H1 (cell line): ENCODE results near the gene CRYBB1. TPM values are rescaled to one million over a fixed set of nuclear protein-coding genes. Genes with fewer than 3 reads are reported as not detected.
A peak's percentile ranks its signal among the peaks of the same experiment; 100 is the strongest.

Source experiments
- CTCF ChIA-PET: fragments of 300-600 bp; sonication (Branson Sonifier 250); formaldehyde crosslinking; loops from one replicate; lab custom pipeline; 2021; ENCODE audit not compliant: partially characterized antibody; lab: Charles Lee
- POLR2A ChIA-PET: fragments of 300-600 bp; sonication (Branson Sonifier 250); formaldehyde crosslinking; loops from one replicate; lab custom pipeline; 2021; ENCODE audit warnings: inconsistent platforms; ENCODE audit not compliant: partially characterized antibody; lab: Charles Lee
- DNase-seq, 2 experiments: peaks; one replicate each; pipeline versions ENCODE4 v3.0.0 to v3.0.0-alpha.2; 2010 to 2022; ENCODE audit warnings: low spot score in 2 of 2, low read depth in 1 of 2, mixed read lengths in 1 of 2
- FAIRE-seq: peaks from 2 replicates; lab custom pipeline; 2011; peaks lifted over from hg19 to GRCh38; lab: Jason Lieb, UNC
- H2AFZ ChIP-seq: 2 replicates; pipeline ENCODE4 v1.8.1; 2012; ENCODE audit warnings: low read length, inconsistent platforms
- H2AK5ac ChIP-seq: 2 replicates; pipeline ENCODE4 v1.6.1; 2013; ENCODE audit warnings: low read depth, low read length
- H2BK120ac ChIP-seq: replicated peaks from 2 replicates; pipeline ENCODE3; 2013; ENCODE audit warnings: low read depth, low read length, inconsistent platforms
- H2BK12ac ChIP-seq: 2 replicates; pipeline ENCODE4 v1.6.1; 2013; ENCODE audit warnings: low read depth, low read length
- H2BK15ac ChIP-seq: 2 replicates; pipeline ENCODE4 v1.6.1; 2013; ENCODE audit warnings: low read length
- H2BK20ac ChIP-seq: 2 replicates; pipeline ENCODE4 v1.6.1; 2013; ENCODE audit warnings: low read length
- H2BK5ac ChIP-seq: 2 replicates; pipeline ENCODE4 v1.6.1; 2013; ENCODE audit warnings: low read depth, low read length
- H3K14ac ChIP-seq: 2 replicates; pipeline ENCODE4 v1.6.1; 2013; ENCODE audit warnings: inconsistent platforms; ENCODE audit not compliant: insufficient read length
- H3K18ac ChIP-seq: 2 replicates; pipeline ENCODE4 v1.6.1; 2013; ENCODE audit warnings: low read length; ENCODE audit errors: extremely low read depth
- H3K23ac ChIP-seq: 2 replicates; pipeline ENCODE4 v1.6.1; 2013; ENCODE audit warnings: inconsistent platforms; ENCODE audit not compliant: insufficient read length
- H3K23me2 ChIP-seq: 2 replicates; pipeline ENCODE4 v1.6.1; 2013; ENCODE audit warnings: low read depth, low read length
- H3K27ac ChIP-seq: 2 replicates; pipeline ENCODE4 v1.6.1; 2011; ENCODE audit warnings: low read depth, low read length, inconsistent platforms
- H3K27me3 ChIP-seq, 4 experiments: replicated peaks in 1 of 4; 1 replicate in 1 of 4; 2 replicates in 3 of 4; pipeline versions ENCODE4 v1.6.1 to v1.8.1; 2011 to 2013; ENCODE audit warnings: low read length in 3 of 4, mild to moderate bottlenecking in 3 of 4, inconsistent platforms in 2 of 4, mixed read lengths in 2 of 4, moderate library complexity in 1 of 4; ENCODE audit not compliant: control insufficient read depth in 3 of 4, insufficient read depth in 3 of 4; ENCODE audit errors: extremely low read depth in 1 of 4
- H3K36me3 ChIP-seq, 4 experiments: 2 replicates each; pipeline versions ENCODE4 v1.6.1 to v1.8.1; 2011 to 2013; ENCODE audit warnings: mild to moderate bottlenecking in 4 of 4, low read length in 3 of 4, moderate library complexity in 2 of 4, control low read depth in 1 of 4, inconsistent platforms in 1 of 4; ENCODE audit not compliant: insufficient read depth in 4 of 4, control insufficient read depth in 2 of 4
- H3K4ac ChIP-seq: replicated peaks from 2 replicates; pipeline ENCODE3; 2013; ENCODE audit warnings: low read length, low read depth, mixed read lengths, inconsistent platforms; ENCODE audit not compliant: insufficient read length
- H3K4me1 ChIP-seq, 4 experiments: replicated peaks in 1 of 4; 1 replicate in 1 of 4; 2 replicates in 3 of 4; pipeline versions ENCODE4 v1.6.1 to v1.8.1; 2011 to 2013; ENCODE audit warnings: low read length in 3 of 4, inconsistent platforms in 2 of 4, mixed read lengths in 1 of 4; ENCODE audit not compliant: insufficient read depth in 4 of 4, control insufficient read depth in 3 of 4
- H3K4me2 ChIP-seq, 2 experiments: 2 replicates each; pipeline versions ENCODE4 v1.6.1 to v1.8.1; 2011 to 2013; ENCODE audit warnings: low read depth in 2 of 2, low read length in 2 of 2, control low read depth in 1 of 2, inconsistent platforms in 1 of 2, mild to moderate bottlenecking in 1 of 2; ENCODE audit not compliant: insufficient read depth in 1 of 2
- H3K4me3 ChIP-seq, 4 experiments: fragments of 200-600, 300-600 bp in 1 of 4; sonication (generic), shearing (Covaris generic), sonication (Bioruptor Twin) in 1 of 4; 2 replicates each; pipeline versions ENCODE4 v1.5.1 to v1.8.1; 2011 to 2016; ENCODE audit warnings: low read length in 4 of 4, low read depth in 3 of 4, control low read depth in 2 of 4, inconsistent platforms in 2 of 4, mild to moderate bottlenecking in 2 of 4, mixed read lengths in 1 of 4, moderate library complexity in 1 of 4; ENCODE audit not compliant: insufficient read depth in 2 of 4; ENCODE audit errors: extremely low read depth in 1 of 4
- H3K56ac ChIP-seq: replicated peaks from 2 replicates; pipeline ENCODE3; 2013; ENCODE audit warnings: low read depth, mild to moderate bottlenecking, mixed read lengths, low read length, inconsistent platforms; ENCODE audit not compliant: insufficient read length
- H3K79me1 ChIP-seq: 2 replicates; pipeline ENCODE4 v1.6.1; 2013; ENCODE audit warnings: low read depth, low read length, control low read depth
- H3K79me2 ChIP-seq, 2 experiments: 2 replicates each; pipeline versions ENCODE4 v1.6.1 to v1.8.1; 2012 to 2013; ENCODE audit warnings: low read length in 2 of 2, mild to moderate bottlenecking in 2 of 2, inconsistent platforms in 1 of 2; ENCODE audit not compliant: insufficient read depth in 2 of 2, control insufficient read depth in 1 of 2
- H3K9ac ChIP-seq, 4 experiments: replicated peaks in 1 of 4; 1 replicate in 1 of 4; 2 replicates in 3 of 4; pipeline versions ENCODE4 v1.6.1 to v1.8.1; 2011 to 2013; ENCODE audit warnings: low read depth in 3 of 4, low read length in 3 of 4, control low read depth in 2 of 4, mild to moderate bottlenecking in 2 of 4, moderate library complexity in 2 of 4, inconsistent platforms in 1 of 4; ENCODE audit errors: extremely low read depth in 1 of 4
- H3K9me3 ChIP-seq, 2 experiments: 2 replicates each; pipeline versions ENCODE4 v1.6.1 to v1.8.1; 2012 to 2013; ENCODE audit warnings: mild to moderate bottlenecking in 2 of 2, moderate library complexity in 2 of 2, control low read depth in 1 of 2, inconsistent platforms in 1 of 2, low read depth in 1 of 2, low read length in 1 of 2, mixed read lengths in 1 of 2; ENCODE audit not compliant: insufficient read depth in 2 of 2
- H4K20me1 ChIP-seq, 2 experiments: replicated peaks in 1 of 2; 2 replicates each; pipeline versions ENCODE3 to v1.8.1; 2011 to 2013; ENCODE audit warnings: inconsistent platforms in 2 of 2, low read length in 2 of 2, mild to moderate bottlenecking in 1 of 2; ENCODE audit not compliant: insufficient read depth in 2 of 2, control insufficient read depth in 1 of 2
- H4K5ac ChIP-seq: 2 replicates; pipeline ENCODE4 v1.6.1; 2013; ENCODE audit warnings: low read length, low read depth, mixed read lengths, inconsistent platforms; ENCODE audit not compliant: insufficient read length
- H4K8ac ChIP-seq: 2 replicates; pipeline ENCODE4 v1.8.0; 2013; ENCODE audit warnings: mild to moderate bottlenecking, moderate library complexity, low read length, inconsistent platforms; ENCODE audit not compliant: insufficient read depth; ENCODE audit errors: extremely low read depth
- H4K91ac ChIP-seq: replicated peaks from 2 replicates; pipeline ENCODE3; 2013; ENCODE audit warnings: low read length, mixed read lengths, inconsistent platforms; ENCODE audit not compliant: insufficient read length
- KDM1A ChIP-seq: fragments of 200-600, 300-600 bp; sonication (generic); IDR thresholded peaks from 2 replicates; pipeline ENCODE4 v1.7.1; 2016; ENCODE audit warnings: mild to moderate bottlenecking, low read length, borderline replicate concordance
- WGBS, 2 experiments: shearing (Covaris generic) in 1 of 2; methylation state at CpG; one replicate each; pipeline versions ENCODE4 v1.1.6 to v1.1.7; 2013 to 2015; ENCODE audit warnings: low lambda C conversion rate in 2 of 2, mixed read lengths in 2 of 2, inconsistent platforms in 1 of 2, low coverage in 1 of 2, missing lambda C conversion rate in 1 of 2; ENCODE audit not compliant: insufficient replicate concordance in 2 of 2, insufficient coverage in 1 of 2, insufficient read length in 1 of 2; ENCODE audit errors: extremely low coverage in 1 of 2, missing lambda C conversion rate in 1 of 2; 5-methylcytosine and 5-hydroxymethylcytosine counted together
- polyA plus RNA-seq, 7 experiments: library from polyadenylated mRNA; depleted of rRNA in 3 of 7; stranded (reverse) in 5 of 7; unstranded in 2 of 7; fragments of >200 nt in 5 of 7; fragments of 200-250 nt in 2 of 7; gene quantifications; 1 replicate in 5 of 7; 2 replicates in 1 of 7; 4 replicates in 1 of 7; pipeline versions ENCODE4 v1.2.1 to v1.2.3, GENCODE V29; 2011 to 2013; ENCODE audit warnings: missing spikeins in 2 of 7, mixed read lengths in 2 of 7
- total RNA-seq: library from RNA; stranded (reverse); fragmentation: NEBNext Ultra II Directional; extraction: Animal tissue kit (Norgen Biotek cat#: 25700); gene quantifications from 2 replicates; pipeline ENCODE4 v1.2.1, GENCODE V29; 2021
- TF ChIP-seq, protein P1 (sequence below): IDR thresholded peaks from 2 replicates; pipeline ENCODE4 v1.6.1; 2012; ENCODE audit warnings: low read length, inconsistent platforms

CRYBB1 gene
- total and polyA plus RNA-seq, 2 of the 8 experiments (the other 6 are each of a cell fraction or from before 2014, with no cell fraction given), result 1.7 to 6.0 TPM

DNA sequence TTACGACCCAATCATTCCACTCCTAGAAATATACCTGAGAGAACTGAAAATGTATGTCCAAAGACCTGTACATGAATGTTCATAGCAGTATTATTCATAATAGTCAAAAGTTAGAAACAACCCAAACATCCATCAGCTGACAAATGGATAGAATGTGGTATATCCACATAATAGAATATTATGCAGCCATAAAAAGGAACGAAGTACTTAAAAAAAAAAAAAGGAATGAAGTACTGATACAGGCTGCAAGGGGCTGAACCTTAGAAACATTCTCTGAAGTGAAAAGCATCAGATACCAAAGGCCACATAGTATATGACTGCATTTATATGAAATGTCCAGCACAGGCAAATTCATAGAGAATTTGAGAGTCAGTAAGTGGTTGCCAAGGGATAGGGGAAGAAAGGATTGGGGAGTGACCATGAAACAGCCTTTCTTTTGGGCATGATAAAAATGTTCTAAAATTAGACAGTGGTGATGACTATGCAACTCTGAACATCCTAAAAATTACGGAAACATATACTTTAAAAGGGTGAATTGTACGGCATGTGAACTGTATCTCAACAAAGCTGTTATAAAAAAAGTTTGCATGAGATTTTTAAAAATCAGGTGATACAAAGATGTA lies 29.7 kb downstream of the CRYBB1 start:
- Histone ChIP-seq H2BK20ac (no peak overlapping the region), H3K27me3 (no peaks in the 10 kb centered on the region), H2BK120ac (no peak overlapping the region), H3K56ac (no peak overlapping the region), H3K4me2 (peak overlapping the region in 1 of 2 experiments; percentile 84; a peak in 1 of 4 replicates), H2BK15ac (no peak overlapping the region), H4K5ac (no peak overlapping the region), H3K18ac (no peak overlapping the region), H3K4me3 (peak overlapping the region in 1 of 4 experiments; percentile 100; a peak in 2 of 8 replicates), H3K79me2 (peaks cover 10 to 64% of the 10 kb centered on the region in 2 experiments; a peak in 3 of 4 replicates), H2BK5ac (no peak overlapping the region), H3K9ac (no peak overlapping the region), H3K36me3 (peaks cover 0 to 8% (median 1%) of the 10 kb centered on the region in 4 experiments; a peak in 4 of 8 replicates), H3K23me2 (peaks cover 5% of the 10 kb centered on the region; the same call in 1 of the 2 replicates), H3K14ac (no peak overlapping the region), H3K79me1 (peaks cover 10% of the 10 kb centered on the region), H4K20me1 (peaks cover 4 to 13% of the 10 kb centered on the region in 2 experiments), H3K4me1 (peaks cover 0 to 15% (median 4%) of the 10 kb centered on the region in 4 experiments; a peak in 6 of 7 replicates), H4K8ac (no peak overlapping the region), H4K91ac (no peak overlapping the region), H3K4ac (no peak overlapping the region), H2BK12ac (no peak overlapping the region), H2AFZ (no peak overlapping the region), H2AK5ac (no peak overlapping the region), H3K9me3 (no peaks in the 10 kb centered on the region), H3K23ac (no peak overlapping the region), H3K27ac (no peak overlapping the region)
- POLR2A ChIA-PET, result interaction anchor here (1.3 to 1.6 kb wide), 3 partner anchors 23 to 73 kb away, joined by 3 to 4 read pairs (median 3); no protein-coding TSS in a partner anchor
- 97% methylated on average over 4 of the region's 4 CpGs; no CpG with 5 or more reads in 1 of the 2 experiments for WGBS, 2 experiments
- CTCF ChIA-PET, result interaction anchor here (0.6 to 1.3 kb wide), 2 partner anchors 23 to 1687 kb away, joined by 3 to 4 read pairs; no protein-coding TSS in a partner anchor
- TF ChIP-seq KDM1A, result peak; percentile 64; the same call in 1 of the 2 replicates
- TF ChIP-seq, protein P1, sequence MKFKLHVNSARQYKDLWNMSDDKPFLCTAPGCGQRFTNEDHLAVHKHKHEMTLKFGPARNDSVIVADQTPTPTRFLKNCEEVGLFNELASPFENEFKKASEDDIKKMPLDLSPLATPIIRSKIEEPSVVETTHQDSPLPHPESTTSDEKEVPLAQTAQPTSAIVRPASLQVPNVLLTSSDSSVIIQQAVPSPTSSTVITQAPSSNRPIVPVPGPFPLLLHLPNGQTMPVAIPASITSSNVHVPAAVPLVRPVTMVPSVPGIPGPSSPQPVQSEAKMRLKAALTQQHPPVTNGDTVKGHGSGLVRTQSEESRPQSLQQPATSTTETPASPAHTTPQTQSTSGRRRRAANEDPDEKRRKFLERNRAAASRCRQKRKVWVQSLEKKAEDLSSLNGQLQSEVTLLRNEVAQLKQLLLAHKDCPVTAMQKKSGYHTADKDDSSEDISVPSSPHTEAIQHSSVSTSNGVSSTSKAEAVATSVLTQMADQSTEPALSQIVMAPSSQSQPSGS, result no peak
- FAIRE-seq, result no peak
- DNase-seq, result no peak
